H1 (cell line): ENCODE results near the gene UGT3A1. TPM values are rescaled to one million over a fixed set of nuclear protein-coding genes. Genes with fewer than 3 reads are reported as not detected.

ENCODE experiments used
- CTCF ChIA-PET: fragments of 300-600 bp; sonication (Branson Sonifier 250); formaldehyde crosslinking; loops from one replicate; lab custom pipeline; 2021; ENCODE audit not compliant: partially characterized antibody; lab: Charles Lee
- POLR2A ChIA-PET: fragments of 300-600 bp; sonication (Branson Sonifier 250); formaldehyde crosslinking; loops from one replicate; lab custom pipeline; 2021; ENCODE audit warnings: inconsistent platforms; ENCODE audit not compliant: partially characterized antibody; lab: Charles Lee
- DNase-seq, 2 experiments: peaks; one replicate each; pipeline versions ENCODE4 v3.0.0 to v3.0.0-alpha.2; 2010 to 2022; ENCODE audit warnings: low spot score in 2 of 2, low read depth in 1 of 2, mixed read lengths in 1 of 2
- FAIRE-seq: peaks from 2 replicates; lab custom pipeline; 2011; peaks lifted over from hg19 to GRCh38; lab: Jason Lieb, UNC
- H2AFZ ChIP-seq: 2 replicates; pipeline ENCODE4 v1.8.1; 2012; ENCODE audit warnings: low read length, inconsistent platforms
- H2AK5ac ChIP-seq: 2 replicates; pipeline ENCODE4 v1.6.1; 2013; ENCODE audit warnings: low read depth, low read length
- H2BK120ac ChIP-seq: replicated peaks from 2 replicates; pipeline ENCODE3; 2013; ENCODE audit warnings: low read depth, low read length, inconsistent platforms
- H2BK12ac ChIP-seq: 2 replicates; pipeline ENCODE4 v1.6.1; 2013; ENCODE audit warnings: low read depth, low read length
- H2BK15ac ChIP-seq: 2 replicates; pipeline ENCODE4 v1.6.1; 2013; ENCODE audit warnings: low read length
- H2BK20ac ChIP-seq: 2 replicates; pipeline ENCODE4 v1.6.1; 2013; ENCODE audit warnings: low read length
- H2BK5ac ChIP-seq: 2 replicates; pipeline ENCODE4 v1.6.1; 2013; ENCODE audit warnings: low read depth, low read length
- H3K14ac ChIP-seq: 2 replicates; pipeline ENCODE4 v1.6.1; 2013; ENCODE audit warnings: inconsistent platforms; ENCODE audit not compliant: insufficient read length
- H3K18ac ChIP-seq: 2 replicates; pipeline ENCODE4 v1.6.1; 2013; ENCODE audit warnings: low read length; ENCODE audit errors: extremely low read depth
- H3K23ac ChIP-seq: 2 replicates; pipeline ENCODE4 v1.6.1; 2013; ENCODE audit warnings: inconsistent platforms; ENCODE audit not compliant: insufficient read length
- H3K23me2 ChIP-seq: 2 replicates; pipeline ENCODE4 v1.6.1; 2013; ENCODE audit warnings: low read depth, low read length
- H3K27ac ChIP-seq: 2 replicates; pipeline ENCODE4 v1.6.1; 2011; ENCODE audit warnings: low read depth, low read length, inconsistent platforms
- H3K27me3 ChIP-seq, 4 experiments: replicated peaks in 1 of 4; 1 replicate in 1 of 4; 2 replicates in 3 of 4; pipeline versions ENCODE4 v1.6.1 to v1.8.1; 2011 to 2013; ENCODE audit warnings: low read length in 3 of 4, mild to moderate bottlenecking in 3 of 4, inconsistent platforms in 2 of 4, mixed read lengths in 2 of 4, moderate library complexity in 1 of 4; ENCODE audit not compliant: control insufficient read depth in 3 of 4, insufficient read depth in 3 of 4; ENCODE audit errors: extremely low read depth in 1 of 4
- H3K36me3 ChIP-seq, 4 experiments: 2 replicates each; pipeline versions ENCODE4 v1.6.1 to v1.8.1; 2011 to 2013; ENCODE audit warnings: mild to moderate bottlenecking in 4 of 4, low read length in 3 of 4, moderate library complexity in 2 of 4, control low read depth in 1 of 4, inconsistent platforms in 1 of 4; ENCODE audit not compliant: insufficient read depth in 4 of 4, control insufficient read depth in 2 of 4
- H3K4ac ChIP-seq: replicated peaks from 2 replicates; pipeline ENCODE3; 2013; ENCODE audit warnings: low read length, low read depth, mixed read lengths, inconsistent platforms; ENCODE audit not compliant: insufficient read length
- H3K4me1 ChIP-seq, 4 experiments: replicated peaks in 1 of 4; 1 replicate in 1 of 4; 2 replicates in 3 of 4; pipeline versions ENCODE4 v1.6.1 to v1.8.1; 2011 to 2013; ENCODE audit warnings: low read length in 3 of 4, inconsistent platforms in 2 of 4, mixed read lengths in 1 of 4; ENCODE audit not compliant: insufficient read depth in 4 of 4, control insufficient read depth in 3 of 4
- H3K4me2 ChIP-seq, 2 experiments: 2 replicates each; pipeline versions ENCODE4 v1.6.1 to v1.8.1; 2011 to 2013; ENCODE audit warnings: low read depth in 2 of 2, low read length in 2 of 2, control low read depth in 1 of 2, inconsistent platforms in 1 of 2, mild to moderate bottlenecking in 1 of 2; ENCODE audit not compliant: insufficient read depth in 1 of 2
- H3K4me3 ChIP-seq, 4 experiments: fragments of 200-600, 300-600 bp in 1 of 4; sonication (generic), shearing (Covaris generic), sonication (Bioruptor Twin) in 1 of 4; 2 replicates each; pipeline versions ENCODE4 v1.5.1 to v1.8.1; 2011 to 2016; ENCODE audit warnings: low read length in 4 of 4, low read depth in 3 of 4, control low read depth in 2 of 4, inconsistent platforms in 2 of 4, mild to moderate bottlenecking in 2 of 4, mixed read lengths in 1 of 4, moderate library complexity in 1 of 4; ENCODE audit not compliant: insufficient read depth in 2 of 4; ENCODE audit errors: extremely low read depth in 1 of 4
- H3K56ac ChIP-seq: replicated peaks from 2 replicates; pipeline ENCODE3; 2013; ENCODE audit warnings: low read depth, mild to moderate bottlenecking, mixed read lengths, low read length, inconsistent platforms; ENCODE audit not compliant: insufficient read length
- H3K79me1 ChIP-seq: 2 replicates; pipeline ENCODE4 v1.6.1; 2013; ENCODE audit warnings: low read depth, low read length, control low read depth
- H3K79me2 ChIP-seq, 2 experiments: 2 replicates each; pipeline versions ENCODE4 v1.6.1 to v1.8.1; 2012 to 2013; ENCODE audit warnings: low read length in 2 of 2, mild to moderate bottlenecking in 2 of 2, inconsistent platforms in 1 of 2; ENCODE audit not compliant: insufficient read depth in 2 of 2, control insufficient read depth in 1 of 2
- H3K9ac ChIP-seq, 4 experiments: replicated peaks in 1 of 4; 1 replicate in 1 of 4; 2 replicates in 3 of 4; pipeline versions ENCODE4 v1.6.1 to v1.8.1; 2011 to 2013; ENCODE audit warnings: low read depth in 3 of 4, low read length in 3 of 4, control low read depth in 2 of 4, mild to moderate bottlenecking in 2 of 4, moderate library complexity in 2 of 4, inconsistent platforms in 1 of 4; ENCODE audit errors: extremely low read depth in 1 of 4
- H3K9me3 ChIP-seq, 2 experiments: 2 replicates each; pipeline versions ENCODE4 v1.6.1 to v1.8.1; 2012 to 2013; ENCODE audit warnings: mild to moderate bottlenecking in 2 of 2, moderate library complexity in 2 of 2, control low read depth in 1 of 2, inconsistent platforms in 1 of 2, low read depth in 1 of 2, low read length in 1 of 2, mixed read lengths in 1 of 2; ENCODE audit not compliant: insufficient read depth in 2 of 2
- H4K20me1 ChIP-seq, 2 experiments: replicated peaks in 1 of 2; 2 replicates each; pipeline versions ENCODE3 to v1.8.1; 2011 to 2013; ENCODE audit warnings: inconsistent platforms in 2 of 2, low read length in 2 of 2, mild to moderate bottlenecking in 1 of 2; ENCODE audit not compliant: insufficient read depth in 2 of 2, control insufficient read depth in 1 of 2
- H4K5ac ChIP-seq: 2 replicates; pipeline ENCODE4 v1.6.1; 2013; ENCODE audit warnings: low read length, low read depth, mixed read lengths, inconsistent platforms; ENCODE audit not compliant: insufficient read length
- H4K8ac ChIP-seq: 2 replicates; pipeline ENCODE4 v1.8.0; 2013; ENCODE audit warnings: mild to moderate bottlenecking, moderate library complexity, low read length, inconsistent platforms; ENCODE audit not compliant: insufficient read depth; ENCODE audit errors: extremely low read depth
- H4K91ac ChIP-seq: replicated peaks from 2 replicates; pipeline ENCODE3; 2013; ENCODE audit warnings: low read length, mixed read lengths, inconsistent platforms; ENCODE audit not compliant: insufficient read length
- BCL11A ChIP-seq, 2 experiments: IDR thresholded peaks; one replicate each; pipeline ENCODE4 v1.6.1; 2011; ENCODE audit warnings: low read depth in 2 of 2, low read length in 2 of 2, mild to moderate bottlenecking in 2 of 2
- FOSL1 ChIP-seq: IDR thresholded peaks from 2 replicates; pipeline ENCODE4 v1.6.1; 2011; ENCODE audit warnings: mild to moderate bottlenecking, low read depth, low read length, moderate library complexity; ENCODE audit not compliant: insufficient read depth
- POU5F1 ChIP-seq: IDR thresholded peaks from 2 replicates; pipeline ENCODE4 v1.6.1; 2011; ENCODE audit warnings: low read depth, mild to moderate bottlenecking, low read length, moderate library complexity
- RNF2 ChIP-seq: fragments of 200-900, 300-1000 bp; sonication (generic); IDR thresholded peaks from 2 replicates; pipeline ENCODE4 v1.7.1; 2016; ENCODE audit warnings: borderline replicate concordance, low read depth, mild to moderate bottlenecking, antibody characterized with exemption, low read length; ENCODE audit not compliant: poor library complexity, severe bottlenecking; ENCODE audit errors: missing control alignments
- SAP30 ChIP-seq: fragments of 300-600 bp; sonication (generic); IDR thresholded peaks from 2 replicates; pipeline ENCODE4 v1.7.1; 2012; ENCODE audit warnings: low read length, moderate library complexity, mild to moderate bottlenecking, inconsistent platforms; ENCODE audit not compliant: insufficient read depth, insufficient replicate concordance
- SIX5 ChIP-seq: IDR thresholded peaks from 2 replicates; pipeline ENCODE4 v1.6.1; 2011; ENCODE audit warnings: mild to moderate bottlenecking, low read depth, low read length
- SP2 ChIP-seq: IDR thresholded peaks from 2 replicates; pipeline ENCODE4 v1.6.1; 2012; ENCODE audit warnings: mild to moderate bottlenecking, low read length, inconsistent platforms
- TAF1 ChIP-seq: IDR thresholded peaks from 2 replicates; pipeline ENCODE4 v1.6.1; 2011; ENCODE audit warnings: mild to moderate bottlenecking, low read depth, low read length
- TBP ChIP-seq: IDR thresholded peaks from 2 replicates; pipeline ENCODE4 v1.6.1; 2011; ENCODE audit warnings: low read depth, low read length, improper control_type of control experiment
- YY1 ChIP-seq: IDR thresholded peaks from 2 replicates; pipeline ENCODE4 v1.6.1; 2011; ENCODE audit warnings: low read depth, mild to moderate bottlenecking, low read length
- WGBS, 2 experiments: shearing (Covaris generic) in 1 of 2; methylation state at CpG; one replicate each; pipeline versions ENCODE4 v1.1.6 to v1.1.7; 2013 to 2015; ENCODE audit warnings: low lambda C conversion rate in 2 of 2, mixed read lengths in 2 of 2, inconsistent platforms in 1 of 2, low coverage in 1 of 2, missing lambda C conversion rate in 1 of 2; ENCODE audit not compliant: insufficient replicate concordance in 2 of 2, insufficient coverage in 1 of 2, insufficient read length in 1 of 2; ENCODE audit errors: extremely low coverage in 1 of 2, missing lambda C conversion rate in 1 of 2; 5-methylcytosine and 5-hydroxymethylcytosine counted together
- polyA plus RNA-seq, 7 experiments: library from polyadenylated mRNA; depleted of rRNA in 3 of 7; stranded (reverse) in 5 of 7; unstranded in 2 of 7; fragments of >200 nt in 5 of 7; fragments of 200-250 nt in 2 of 7; gene quantifications; 1 replicate in 5 of 7; 2 replicates in 1 of 7; 4 replicates in 1 of 7; pipeline versions ENCODE4 v1.2.1 to v1.2.3, GENCODE V29; 2011 to 2013; ENCODE audit warnings: missing spikeins in 2 of 7, mixed read lengths in 2 of 7
- total RNA-seq: library from RNA; stranded (reverse); fragmentation: NEBNext Ultra II Directional; extraction: Animal tissue kit (Norgen Biotek cat#: 25700); gene quantifications from 2 replicates; pipeline ENCODE4 v1.2.1, GENCODE V29; 2021

Gene UGT3A1
- total and polyA plus RNA-seq, 2 of the 8 experiments (the other 6 are each of a cell fraction or from before 2014, with no cell fraction given), result 2.4 to 3.4 TPM

DNA sequence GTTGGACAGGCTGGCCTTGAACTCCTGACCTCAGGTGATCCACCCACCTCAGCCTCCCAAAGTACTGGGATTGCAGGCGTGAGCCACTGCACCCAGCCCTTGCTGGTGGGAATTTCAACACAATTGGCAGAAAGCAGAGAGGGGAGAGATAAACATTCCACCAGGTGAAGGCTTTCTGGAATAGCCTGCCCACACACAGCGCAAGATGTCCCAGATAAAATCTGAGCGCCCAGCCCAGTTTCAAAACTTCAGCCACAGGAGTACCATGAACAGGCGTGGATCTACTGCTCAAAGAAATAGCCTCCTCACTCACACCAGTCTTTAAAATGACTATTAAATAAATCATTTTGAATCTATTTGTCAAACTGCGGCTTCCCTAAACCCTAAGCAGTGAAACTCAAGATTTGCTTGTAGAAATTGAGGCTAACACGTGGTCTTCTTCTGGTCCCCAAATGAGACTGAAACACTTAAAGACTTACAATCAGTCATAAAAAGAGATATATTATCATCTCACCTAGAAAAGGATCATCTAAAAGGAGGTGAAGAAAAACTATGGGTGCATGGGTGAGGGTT lies 87.5 kb downstream of the UGT3A1 start:
- H3K9ac ChIP-seq, result no peak overlapping the region
- H4K8ac ChIP-seq, result no peak overlapping the region
- H2BK20ac ChIP-seq, result no peak overlapping the region
- H2BK12ac ChIP-seq, result no peak overlapping the region
- no peak overlapping the region for H3K4me2 ChIP-seq
- WGBS, 2 experiments, result 85% methylated on average over 6 of the region's 6 CpGs; no CpG with 5 or more reads in 1 of the 2 experiments
- TF ChIP-seq TAF1, result no peak
- TF ChIP-seq POU5F1, result no peak
- no peak for TF ChIP-seq FOSL1
- TF ChIP-seq BCL11A (IDR thresholded peaks at IDR 0.05; ENCODE audit: low read depth in 2 of 2, low read length in 2 of 2), result no peak
- TF ChIP-seq SP2, result no peak
- no peak for TF ChIP-seq SIX5
- no peak for TF ChIP-seq RNF2
- no peak for TF ChIP-seq SAP30
- TF ChIP-seq TBP, result no peak
- TF ChIP-seq YY1, result no peak
- peaks cover 0 to 3% (median 0%) of the 10 kb centered on the region in 4 experiments; a peak in 2 of 7 replicates for H3K4me1 ChIP-seq
- peaks cover 0 to 1% (median 0%) of the 10 kb centered on the region in 4 experiments; a peak in 1 of 7 replicates for H3K27me3 ChIP-seq
- no peaks in the 10 kb centered on the region for H3K79me2 ChIP-seq
- no peak overlapping the region for H4K5ac ChIP-seq
- FAIRE-seq, result no peak
- H3K79me1 ChIP-seq, result no peaks in the 10 kb centered on the region
- no peaks in the 10 kb centered on the region for H4K20me1 ChIP-seq
- no peak overlapping the region for H2AK5ac ChIP-seq
- H3K23ac ChIP-seq, result no peak overlapping the region
- no peak for DNase-seq
- ChIA-PET CTCF (interaction anchor here (0.8 to 2.3 kb wide), 2 partner anchors 23 to 100 kb away, joined by 3 to 7 read pairs; no protein-coding TSS in a partner anchor), POLR2A (no interaction called here)
- no peak overlapping the region for H2AFZ ChIP-seq
- H2BK120ac ChIP-seq, result no peak overlapping the region
- H2BK5ac ChIP-seq, result no peak overlapping the region
- no peak overlapping the region for H3K56ac ChIP-seq
- no peaks in the 10 kb centered on the region for H3K9me3 ChIP-seq
- H3K4ac ChIP-seq, result no peak overlapping the region
- H2BK15ac ChIP-seq, result no peak overlapping the region
- H4K91ac ChIP-seq, result no peak overlapping the region
- H3K36me3 ChIP-seq, result no peaks in the 10 kb centered on the region
- no peak overlapping the region for H3K4me3 ChIP-seq
- no peak overlapping the region for H3K14ac ChIP-seq
- H3K18ac ChIP-seq, result no peak overlapping the region
- H3K27ac ChIP-seq, result no peak overlapping the region
- no peaks in the 10 kb centered on the region for H3K23me2 ChIP-seq
